Panc1 (cell line): Measurements from ENCODE around the gene RNF182. TPM values are rescaled to one million over a fixed set of nuclear protein-coding genes. Genes with fewer than 3 reads are reported as not detected.
A peak's percentile ranks its signal among the peaks of the same experiment; 100 is the strongest.

ENCODE experiments used
- ATAC-seq: fragments of 200-7000 bp; cut with Tn5 transposase; 2 replicates; pipeline ENCODE4 v1.9.1; 2020; ENCODE audit warnings: mild to moderate bottlenecking, moderate library complexity
- BruUV-seq: library from RNA; stranded (reverse); fragments of 400-500 nt; replicated peaks from 2 replicates; lab custom pipeline; 2021; lab: Mats Ljungman, UMichigan
- CTCF ChIA-PET: fragments of 300-600 bp; sonication (Branson Sonifier 250); formaldehyde crosslinking; loops from one replicate; lab custom pipeline; 2022; ENCODE audit warnings: antibody characterized with exemption; lab: Charles Lee
- POLR2A ChIA-PET: fragments of 300-600 bp; sonication (Branson Sonifier 250); formaldehyde crosslinking; loops from one replicate; lab custom pipeline; 2022; ENCODE audit warnings: antibody characterized with exemption; lab: Charles Lee
- DNase-seq: peaks from one replicate; pipeline ENCODE4 v3.0.0-alpha.2; 2010; ENCODE audit warnings: low read depth, low spot score
- H3K27ac ChIP-seq: 2 replicates; pipeline ENCODE4 v1.5.1; 2011; ENCODE audit warnings: mild to moderate bottlenecking, low read length, inconsistent platforms
- H3K27me3 ChIP-seq: fragments of 200-500 bp; sonication (Bioruptor generic); 2 replicates; pipeline ENCODE4 v1.6.0; 2014; ENCODE audit warnings: low read length, inconsistent platforms; ENCODE audit not compliant: control insufficient read depth, insufficient read depth
- H3K36me3 ChIP-seq: fragments of 200-500 bp; sonication (Bioruptor generic); 2 replicates; pipeline ENCODE4 v1.5.1; 2014; ENCODE audit warnings: inconsistent platforms, mild to moderate bottlenecking, low read length, moderate library complexity; ENCODE audit not compliant: control insufficient read depth, insufficient read depth
- H3K4me1 ChIP-seq: 2 replicates; pipeline ENCODE4 v1.5.1; 2011; ENCODE audit warnings: inconsistent platforms, mild to moderate bottlenecking, low read length, moderate library complexity; ENCODE audit not compliant: control insufficient read depth, insufficient read depth
- H3K4me3 ChIP-seq, 2 experiments: 2 replicates each; pipeline ENCODE4 v1.5.1; 2011 to 2012; ENCODE audit warnings: low read depth in 2 of 2, low read length in 2 of 2, mild to moderate bottlenecking in 2 of 2, inconsistent platforms in 1 of 2, moderate library complexity in 1 of 2
- H3K9me3 ChIP-seq: fragments of 200-500 bp; sonication (Bioruptor generic); 2 replicates; pipeline ENCODE4 v1.5.1; 2014; ENCODE audit warnings: low read depth, mild to moderate bottlenecking, inconsistent platforms, low read length, moderate library complexity; ENCODE audit not compliant: control insufficient read depth, insufficient read depth
- POLR2AphosphoS5 ChIP-seq: IDR thresholded peaks from 2 replicates; pipeline ENCODE4 v1.6.1; 2012; ENCODE audit warnings: mild to moderate bottlenecking, low read depth, low read length, moderate library complexity
- SIN3A ChIP-seq: IDR thresholded peaks from 2 replicates; pipeline ENCODE4 v1.6.1; 2012; ENCODE audit warnings: low read depth, mild to moderate bottlenecking, low read length, moderate library complexity, borderline replicate concordance; ENCODE audit not compliant: insufficient read depth
- TCF7L2 ChIP-seq: IDR thresholded peaks from 2 replicates; pipeline ENCODE4 v1.6.1; 2011; ENCODE audit warnings: mild to moderate bottlenecking, low read depth, low read length, inconsistent platforms
- in situ Hi-C: cut with HindIII; loops from 2 replicates; pipeline ENCODE4 v1.10.0; 2016; ENCODE audit warnings: low sequenced_read_pairs, low pct_unique_long_range_greater_than_20kb
- intact Hi-C: fragments of 100-400 bp; cut with micrococcal nuclease; formaldehyde crosslinking; loops from one replicate; pipeline ENCODE4 v1.10.0; 2022; ENCODE audit not compliant: unreplicated experiment
- total RNA-seq: library from RNA; stranded (reverse); gene quantifications from one replicate; pipeline ENCODE4 v1.2.1, GENCODE V29; 2021; ENCODE audit not compliant: unreplicated experiment
- TF ChIP-seq, protein P1 (sequence below), 2 experiments: IDR thresholded peaks; 2 replicates each; pipeline ENCODE4 v1.6.1; 2011 to 2012; ENCODE audit warnings: low read depth in 2 of 2, control low read depth in 1 of 2, low read length in 1 of 2, mild to moderate bottlenecking in 1 of 2, moderate library complexity in 1 of 2; ENCODE audit not compliant: insufficient read depth in 1 of 2
- TF ChIP-seq, protein P2 (sequence below): fragments of 450-650 bp; IDR thresholded peaks from 2 replicates; pipeline ENCODE4 v1.5.1; 2017; ENCODE audit warnings: mild to moderate bottlenecking

The RNF182 gene
- total RNA-seq, 1 experiment from 2014 or later, result 22.2 TPM

DNA sequence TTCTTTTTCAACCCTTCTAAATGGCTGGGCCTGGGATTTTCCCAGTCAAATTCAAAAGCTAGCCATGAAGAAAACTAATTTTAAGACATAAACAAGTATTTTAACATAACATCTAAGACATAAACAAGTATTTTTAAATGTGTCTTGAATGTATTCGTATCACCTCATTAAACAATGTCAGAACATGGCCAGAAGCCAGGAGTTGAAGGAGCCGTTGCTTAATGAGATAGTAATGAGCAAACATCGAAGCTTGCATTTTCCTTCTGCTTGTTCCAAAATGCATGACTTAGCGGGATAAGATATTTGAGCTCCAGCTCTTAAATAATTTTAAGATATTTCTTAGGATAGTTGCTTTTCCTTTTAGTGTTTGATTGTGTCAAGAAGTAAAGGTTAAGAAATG, 4.2 kb upstream of the RNF182 start:
- Histone ChIP-seq H3K4me3 (no peak overlapping the region), H3K36me3 (no peaks in the 10 kb centered on the region; the same call in 1 of the 2 replicates), H3K27me3 (no peaks in the 10 kb centered on the region), H3K9me3 (no peaks in the 10 kb centered on the region), H3K4me1 (peaks cover 8% of the 10 kb centered on the region; the same call in 1 of the 2 replicates), H3K27ac (no peak overlapping the region)
- no peak for DNase-seq
- no peak for ATAC-seq
- CTCF ChIA-PET, result no interaction called here
- BruUV-seq, result no TSS peak
- intact Hi-C loops (no loop called here), in situ Hi-C loops (no loop called here)
- TF ChIP-seq, protein P1, sequence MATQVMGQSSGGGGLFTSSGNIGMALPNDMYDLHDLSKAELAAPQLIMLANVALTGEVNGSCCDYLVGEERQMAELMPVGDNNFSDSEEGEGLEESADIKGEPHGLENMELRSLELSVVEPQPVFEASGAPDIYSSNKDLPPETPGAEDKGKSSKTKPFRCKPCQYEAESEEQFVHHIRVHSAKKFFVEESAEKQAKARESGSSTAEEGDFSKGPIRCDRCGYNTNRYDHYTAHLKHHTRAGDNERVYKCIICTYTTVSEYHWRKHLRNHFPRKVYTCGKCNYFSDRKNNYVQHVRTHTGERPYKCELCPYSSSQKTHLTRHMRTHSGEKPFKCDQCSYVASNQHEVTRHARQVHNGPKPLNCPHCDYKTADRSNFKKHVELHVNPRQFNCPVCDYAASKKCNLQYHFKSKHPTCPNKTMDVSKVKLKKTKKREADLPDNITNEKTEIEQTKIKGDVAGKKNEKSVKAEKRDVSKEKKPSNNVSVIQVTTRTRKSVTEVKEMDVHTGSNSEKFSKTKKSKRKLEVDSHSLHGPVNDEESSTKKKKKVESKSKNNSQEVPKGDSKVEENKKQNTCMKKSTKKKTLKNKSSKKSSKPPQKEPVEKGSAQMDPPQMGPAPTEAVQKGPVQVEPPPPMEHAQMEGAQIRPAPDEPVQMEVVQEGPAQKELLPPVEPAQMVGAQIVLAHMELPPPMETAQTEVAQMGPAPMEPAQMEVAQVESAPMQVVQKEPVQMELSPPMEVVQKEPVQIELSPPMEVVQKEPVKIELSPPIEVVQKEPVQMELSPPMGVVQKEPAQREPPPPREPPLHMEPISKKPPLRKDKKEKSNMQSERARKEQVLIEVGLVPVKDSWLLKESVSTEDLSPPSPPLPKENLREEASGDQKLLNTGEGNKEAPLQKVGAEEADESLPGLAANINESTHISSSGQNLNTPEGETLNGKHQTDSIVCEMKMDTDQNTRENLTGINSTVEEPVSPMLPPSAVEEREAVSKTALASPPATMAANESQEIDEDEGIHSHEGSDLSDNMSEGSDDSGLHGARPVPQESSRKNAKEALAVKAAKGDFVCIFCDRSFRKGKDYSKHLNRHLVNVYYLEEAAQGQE (IDR thresholded peaks at IDR 0.05; ENCODE audit: insufficient read depth in 1 of 2, low read depth in 2 of 2, low read length in 1 of 2), result no peak
- TF ChIP-seq TCF7L2 (no peak), SIN3A (no peak)
- TF ChIP-seq, protein P2, sequence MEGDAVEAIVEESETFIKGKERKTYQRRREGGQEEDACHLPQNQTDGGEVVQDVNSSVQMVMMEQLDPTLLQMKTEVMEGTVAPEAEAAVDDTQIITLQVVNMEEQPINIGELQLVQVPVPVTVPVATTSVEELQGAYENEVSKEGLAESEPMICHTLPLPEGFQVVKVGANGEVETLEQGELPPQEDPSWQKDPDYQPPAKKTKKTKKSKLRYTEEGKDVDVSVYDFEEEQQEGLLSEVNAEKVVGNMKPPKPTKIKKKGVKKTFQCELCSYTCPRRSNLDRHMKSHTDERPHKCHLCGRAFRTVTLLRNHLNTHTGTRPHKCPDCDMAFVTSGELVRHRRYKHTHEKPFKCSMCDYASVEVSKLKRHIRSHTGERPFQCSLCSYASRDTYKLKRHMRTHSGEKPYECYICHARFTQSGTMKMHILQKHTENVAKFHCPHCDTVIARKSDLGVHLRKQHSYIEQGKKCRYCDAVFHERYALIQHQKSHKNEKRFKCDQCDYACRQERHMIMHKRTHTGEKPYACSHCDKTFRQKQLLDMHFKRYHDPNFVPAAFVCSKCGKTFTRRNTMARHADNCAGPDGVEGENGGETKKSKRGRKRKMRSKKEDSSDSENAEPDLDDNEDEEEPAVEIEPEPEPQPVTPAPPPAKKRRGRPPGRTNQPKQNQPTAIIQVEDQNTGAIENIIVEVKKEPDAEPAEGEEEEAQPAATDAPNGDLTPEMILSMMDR, result no peak
- POLR2A ChIA-PET, result no interaction called here

DNA sequence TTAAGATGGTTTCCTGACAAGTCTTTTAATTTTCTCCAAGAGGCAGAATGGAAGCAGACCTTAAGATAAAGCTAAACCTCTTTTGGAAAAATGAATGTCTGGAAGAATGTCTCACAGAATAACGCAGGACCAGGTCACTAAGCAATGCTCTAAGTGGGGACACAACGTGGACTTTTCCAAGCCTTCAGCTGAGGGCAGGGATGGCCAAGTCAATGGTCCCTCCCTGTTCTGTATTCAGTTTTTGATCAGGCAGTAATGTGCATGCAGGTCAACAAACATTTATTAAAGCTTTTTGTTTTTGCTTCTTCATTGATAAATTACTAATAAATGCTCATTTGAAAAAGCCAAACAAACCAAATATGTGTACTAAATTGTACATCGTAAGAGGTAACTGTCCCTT, 2.0 kb upstream of the RNF182 start:
- H3K4me3 ChIP-seq, result no peak overlapping the region
- POLR2A ChIA-PET, result no interaction called here
- DNase-seq, result no peak
- H3K4me1 ChIP-seq, result peaks cover 14% of the 10 kb centered on the region
- H3K36me3 ChIP-seq, result no peaks in the 10 kb centered on the region; the same call in 1 of the 2 replicates
- in situ Hi-C loops, result no loop called here
- 0 out of 2 replicates have a peak overlapping the region, but pooled peaks have one; percentile 4 for H3K27ac ChIP-seq
- CTCF ChIA-PET, result no interaction called here
- H3K27me3 ChIP-seq, result no peaks in the 10 kb centered on the region
- H3K9me3 ChIP-seq, result no peaks in the 10 kb centered on the region
- intact Hi-C loops, result no loop called here
- TF ChIP-seq TCF7L2 (no peak), POLR2AphosphoS5 (no peak), SIN3A (no peak)
- TF ChIP-seq, protein P1 (IDR thresholded peaks at IDR 0.05; ENCODE audit: insufficient read depth in 1 of 2, low read depth in 2 of 2, low read length in 1 of 2), result no peak
- TF ChIP-seq, protein P2, result no peak
- BruUV-seq, result no TSS peak
- no peak for ATAC-seq
